CD4-positive, alpha-beta T cell treated with Interleukin-1 beta for 1 hour (primary cell): Measurements from ENCODE around the gene CNBP.

Experiments used
- DNase-seq, 2 donors: peaks; one replicate each; pipeline ENCODE4 v3.0.0-alpha.2; 2020 to 2022

Gene CNBP

GRCh38 chr3:129130291-129130813 lies 53.3 kb downstream of the CNBP start:
- DNase-seq: no peak

DNA sequence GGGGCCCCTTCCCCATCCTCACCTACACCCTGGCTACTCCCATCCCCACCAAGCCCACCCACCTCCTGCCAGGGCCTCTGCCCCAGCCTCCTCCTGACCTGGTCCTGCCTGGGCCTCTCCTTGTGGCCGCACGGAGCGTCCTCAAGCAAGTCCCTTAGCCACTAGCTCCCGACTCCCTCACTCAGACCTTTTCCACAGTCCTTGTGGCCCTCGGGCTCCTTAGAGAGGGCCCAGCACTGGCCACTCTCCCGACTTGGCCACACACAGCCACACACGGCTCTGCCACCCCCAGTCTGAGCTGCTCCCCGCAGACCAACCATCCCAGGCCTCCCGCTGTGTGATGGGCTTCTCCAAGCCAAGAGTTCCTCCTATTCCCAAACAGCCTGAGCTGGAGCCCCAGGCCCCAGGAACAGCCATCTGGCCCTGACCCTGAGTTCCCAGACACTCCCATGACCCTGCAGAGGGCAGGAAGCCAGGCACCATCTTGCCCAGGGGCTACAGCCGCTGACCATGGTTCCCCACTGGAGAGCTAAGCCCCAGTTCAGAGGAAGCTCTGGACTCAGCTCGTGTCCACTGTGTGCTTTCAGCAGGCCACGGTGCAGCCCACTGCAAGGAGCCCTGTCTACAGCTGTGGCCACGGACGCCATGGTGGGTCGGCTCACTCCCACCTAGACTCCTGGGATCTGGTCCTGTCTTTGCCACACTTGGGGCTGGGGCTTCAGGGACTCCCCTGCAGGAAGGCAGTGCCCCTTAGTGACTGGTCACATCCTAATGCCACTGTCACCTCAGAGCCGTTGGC lies 55.1 kb downstream of the CNBP start:
- DNase-seq: no peak

- no peak for DNase-seq
Measured at GRCh38 chr3:129126726-129127280, 56.9 kb downstream of the CNBP start.

GRCh38 chr3:129123314-129124060 lies 60.2 kb downstream of the CNBP start:
- DNase-seq: peak in 1 of 2 donors; percentile 39

DNA sequence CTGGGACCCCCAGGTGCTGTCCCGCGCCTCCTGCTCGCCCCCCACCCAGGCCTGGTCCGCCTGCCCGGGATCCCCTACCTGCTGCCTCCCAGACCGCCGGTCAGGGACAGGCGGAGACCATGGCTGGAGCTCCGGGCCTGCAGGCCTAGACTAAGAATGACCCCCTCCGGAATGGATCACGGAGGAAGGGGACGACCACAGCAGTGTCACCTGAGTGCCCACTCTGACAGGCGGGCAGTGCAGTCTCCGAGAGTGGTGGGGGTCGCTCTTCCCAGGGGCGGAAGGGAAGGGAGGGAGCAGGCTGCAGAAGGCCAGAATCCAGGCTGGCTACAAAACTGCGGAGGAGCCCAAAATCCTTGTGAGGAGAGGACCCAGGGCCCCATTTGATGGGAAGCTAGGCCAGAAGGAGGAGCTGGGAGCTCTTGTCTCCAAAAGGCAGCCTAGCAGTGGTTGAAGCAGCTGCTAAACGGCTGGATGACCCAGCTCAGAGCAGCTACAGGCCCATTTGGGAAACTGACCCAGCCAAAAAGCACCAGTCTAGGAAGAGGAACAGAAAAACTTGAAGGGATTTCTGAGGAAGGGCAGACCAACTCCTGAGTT lies 61.2 kb downstream of the CNBP start:
- DNase-seq: peak in 1 of 2 donors; percentile 11

DNA sequence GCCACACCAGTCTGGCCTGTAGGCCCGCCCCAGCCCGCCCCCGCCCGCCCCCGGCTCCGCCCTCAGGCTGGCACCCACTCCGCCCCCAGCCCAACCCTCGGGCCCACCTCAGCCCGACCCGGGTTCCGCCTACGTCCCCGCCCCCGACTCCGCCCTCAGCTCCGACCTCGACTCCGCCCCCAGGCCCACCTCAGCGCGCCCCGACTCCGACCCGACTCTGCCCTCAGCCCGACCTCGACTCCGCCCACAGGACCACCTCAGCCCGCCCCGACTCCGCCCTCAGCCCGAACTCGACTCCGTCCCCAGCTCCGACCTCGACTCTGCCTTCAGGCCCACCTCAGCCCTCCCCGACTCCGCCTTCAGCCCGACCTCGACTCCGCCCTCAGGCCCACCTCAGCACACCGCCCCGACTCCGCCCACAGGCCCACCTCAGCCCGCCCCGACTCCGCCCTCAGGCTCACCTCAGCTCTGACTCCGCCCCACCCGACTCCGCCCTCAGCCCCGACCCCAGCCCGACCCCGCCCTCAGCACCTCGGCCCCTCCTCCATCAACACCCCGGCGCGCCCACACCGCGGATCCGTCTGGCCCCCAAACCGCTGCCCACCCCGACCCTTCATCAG lies 61.8 kb downstream of the CNBP start, which contains the start of gene RAB43:
RAB43 (minus strand) TSS at position 13 of the 620 bp plus-strand sequence. CDS start 315 bp downstream, outside the sequence.
- peak; percentile 88 to 91 for DNase-seq

GRCh38 chr3:129121016-129121791 lies 62.5 kb downstream of the CNBP start:
- DNase-seq: no peak

- peak; percentile 90 to 93 for DNase-seq
Measured at GRCh38 chr3:129120254-129121004, 63.3 kb downstream of the CNBP start.

- DNase-seq: peak in 1 of 2 donors; percentile 12
Measured at GRCh38 chr3:129119365-129120100, 64.2 kb downstream of the CNBP start.

DNA sequence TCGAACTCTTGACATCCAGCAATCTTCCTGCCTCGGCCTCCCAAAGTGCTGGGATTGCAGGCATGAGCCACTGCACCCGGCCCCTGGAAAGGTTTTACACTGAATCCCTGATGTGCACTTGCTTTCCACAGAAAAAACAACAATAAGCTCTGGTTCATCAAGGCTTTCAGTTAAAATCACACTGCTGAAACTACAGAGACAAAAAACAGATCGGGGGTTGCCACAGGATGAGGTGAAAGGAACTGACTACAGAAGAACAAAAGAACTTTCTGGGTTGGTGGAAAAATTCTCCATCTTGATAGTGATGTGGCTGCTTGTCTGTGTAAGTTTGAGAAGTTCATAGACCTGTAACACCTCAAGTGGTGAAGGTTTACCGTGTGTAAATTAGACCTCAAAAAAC lies 65.0 kb downstream of the CNBP start:
- DNase-seq: peak; percentile 54 to 80
